ENCODE measurements around the gene KIR3DL1. TPM values are rescaled to one million over a fixed set of nuclear protein-coding genes. Genes with fewer than 3 reads are reported as not detected.

The KIR3DL1 gene
- not detected in 5 replicates for total RNA-seq (2022; extraction: Qiagen RNA extraction)

DNA sequence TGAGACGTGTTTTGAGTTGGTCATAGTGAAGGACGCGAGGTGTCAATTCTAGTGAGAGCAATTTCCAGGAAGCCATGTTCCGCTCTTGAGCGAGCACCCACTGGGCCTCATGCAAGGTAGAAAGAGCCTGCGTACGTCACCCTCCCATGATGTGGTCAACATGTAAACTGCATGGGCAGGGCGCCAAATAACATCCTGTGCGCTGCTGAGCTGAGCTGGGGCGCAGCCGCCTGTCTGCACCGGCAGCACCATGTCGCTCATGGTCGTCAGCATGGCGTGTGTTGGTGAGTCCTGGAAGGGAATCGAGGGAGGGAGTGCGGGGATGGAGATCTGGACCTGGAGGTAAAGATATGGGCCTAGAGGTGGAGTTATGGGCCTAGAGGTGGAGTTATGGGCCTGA, at the start of gene KIR3DL1:
Gene KIR3DL1 (plus strand): TSS at position 218 of the 400 bp plus-strand sequence.

GRCh38 chr19:54769646-54770045, 46.6 kb upstream of the KIR3DL1 start, which contains the start of gene KIR2DL1:
KIR2DL1 (plus strand) TSS chr19:54769793; CDS start chr19:54769851, 58 bp downstream.

DNA sequence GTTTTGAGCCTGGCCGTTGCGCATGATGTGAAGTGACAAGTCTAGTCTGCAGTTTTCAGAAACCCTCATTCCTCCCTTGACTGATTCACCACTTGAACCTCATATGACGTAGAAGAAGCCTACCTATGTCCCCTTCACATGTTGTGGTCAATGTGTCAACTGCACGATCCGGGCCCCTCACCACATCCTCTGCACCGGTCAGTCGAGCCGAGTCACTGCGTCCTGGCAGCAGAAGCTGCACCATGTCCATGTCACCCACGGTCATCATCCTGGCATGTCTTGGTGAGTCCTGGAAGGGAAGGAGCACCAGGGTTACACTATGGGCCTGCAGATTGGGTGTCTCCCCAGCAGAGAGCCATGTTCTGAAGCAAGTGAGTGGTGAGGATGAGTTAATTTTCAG, 12.9 kb upstream of the KIR3DL1 start, which contains the start of gene KIR2DL4:
Gene KIR2DL4 (plus strand): TSS at position 201 of the 400 bp plus-strand sequence. CDS start 42 bp downstream, at position 243.

DNA sequence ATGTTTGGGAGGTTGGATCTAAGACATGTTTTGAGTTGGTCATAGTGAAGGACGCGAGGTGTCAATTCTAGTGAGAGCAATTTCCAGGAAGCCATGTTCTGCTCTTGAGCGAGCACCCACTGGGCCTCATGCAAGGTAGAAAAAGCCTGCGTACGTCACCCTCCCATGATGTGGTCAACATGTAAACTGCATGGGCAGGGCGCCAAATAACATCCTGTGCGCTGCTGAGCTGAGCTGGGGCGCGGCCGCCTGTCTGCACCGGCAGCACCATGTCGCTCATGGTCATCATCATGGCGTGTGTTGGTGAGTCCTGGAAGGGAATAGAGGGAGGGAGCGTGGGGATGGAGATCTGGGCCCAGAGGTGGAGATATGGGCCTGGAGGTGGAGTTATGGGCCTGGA, 16.2 kb downstream of the KIR3DL1 start, which contains the start of gene KIR2DS4:
Gene KIR2DS4 (plus strand): TSS at position 181 of the 400 bp plus-strand sequence.

GRCh38 chr19:54850061-54850640, 33.9 kb downstream of the KIR3DL1 start, which contains the start of gene KIR3DL2:
KIR3DL2 (plus strand) TSS chr19:54850443; CDS start chr19:54850476, 33 bp downstream.

DNA sequence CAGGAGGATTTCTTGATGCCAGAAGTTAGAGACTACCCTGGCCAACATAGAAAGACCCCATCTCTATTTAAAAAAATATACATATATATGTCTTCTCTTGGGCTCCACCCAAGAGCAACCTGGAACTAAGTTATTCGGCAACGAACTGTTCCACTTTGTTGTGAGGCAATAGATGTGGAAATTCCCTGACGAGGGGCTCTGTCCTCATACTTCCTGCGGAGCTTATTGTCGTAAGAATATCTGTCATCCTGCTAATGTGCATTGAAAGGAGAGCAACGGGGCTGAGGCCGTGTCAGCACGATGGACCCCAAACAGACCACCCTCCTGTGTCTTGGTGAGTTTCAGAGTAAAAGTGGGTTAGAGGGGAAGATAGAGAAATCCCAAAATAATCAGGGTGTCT, 57.7 kb downstream of the KIR3DL1 start, which contains the start of gene FCAR:
Gene FCAR (plus strand): TSS at position 246 of the 400 bp plus-strand sequence. CDS start 55 bp downstream, at position 301.

Other genes with a start within 250 kb of the KIR3DL1 start
- not detected in 5 replicates for gene LILRA2, start 242.7 kb upstream of the KIR3DL1 start, total RNA-seq (2022; extraction: Qiagen RNA extraction)
- gene LILRA1, start 222.8 kb upstream of the KIR3DL1 start, total RNA-seq (2022; extraction: Qiagen RNA extraction) = not detected in 5 replicates
- gene LILRB1, start 186.0 kb upstream of the KIR3DL1 start, total RNA-seq (2022; extraction: Qiagen RNA extraction) = 0.07 to 0.15 TPM in 2 of 5 replicates, not detected in the others
- not detected in 5 replicates for gene LILRB4, start 153.5 kb upstream of the KIR3DL1 start, total RNA-seq (2022; extraction: Qiagen RNA extraction)
- not detected in 5 replicates for gene KIR3DL3, start 92.0 kb upstream of the KIR3DL1 start, total RNA-seq (2022; extraction: Qiagen RNA extraction)
- gene KIR2DL3, start 78.0 kb upstream of the KIR3DL1 start, total RNA-seq (2022; extraction: Qiagen RNA extraction) = not detected in 5 replicates
- not detected in 5 replicates for gene KIR2DL1, start 46.7 kb upstream of the KIR3DL1 start, total RNA-seq (2022; extraction: Qiagen RNA extraction)
- gene KIR2DL4, start 12.9 kb upstream of the KIR3DL1 start, total RNA-seq (2022; extraction: Qiagen RNA extraction) = not detected in 5 replicates
- not detected in 5 replicates for gene KIR2DS4, start 16.2 kb downstream of the KIR3DL1 start, total RNA-seq (2022; extraction: Qiagen RNA extraction)
- gene KIR3DL2, start 34.0 kb downstream of the KIR3DL1 start, total RNA-seq (2022; extraction: Qiagen RNA extraction) = not detected in 5 replicates
- not detected in 5 replicates for gene FCAR, start 57.8 kb downstream of the KIR3DL1 start, total RNA-seq (2022; extraction: Qiagen RNA extraction)
- not detected in 5 replicates for gene NCR1, start 89.7 kb downstream of the KIR3DL1 start, total RNA-seq (2022; extraction: Qiagen RNA extraction)
- gene NLRP7, start 131.1 kb downstream of the KIR3DL1 start, total RNA-seq (2022; extraction: Qiagen RNA extraction) = not detected in 5 replicates
- gene NLRP2, start 149.9 kb downstream of the KIR3DL1 start, total RNA-seq (2022; extraction: Qiagen RNA extraction) = 22.3 to 27.6 TPM (median 27.3 TPM) in 5 replicates
- gene GP6, start 221.8 kb downstream of the KIR3DL1 start, total RNA-seq (2022; extraction: Qiagen RNA extraction) = 0.13 to 0.27 TPM (median 0.18 TPM) in 4 of 5 replicates, not detected in the other
- 15.4 to 23.5 TPM (median 22.0 TPM) in 5 replicates for gene RDH13, start 246.7 kb downstream of the KIR3DL1 start, total RNA-seq (2022; extraction: Qiagen RNA extraction)

Measured in A549 treated with dexamethasone at 1 μM for 4 hours (cell line).